T-helper 9 cell (primary cell): ENCODE measurements around the gene ZIC1.

ENCODE experiments used
- DNase-seq: peaks from one replicate; pipeline ENCODE4 v3.0.0-alpha.2; 2020

ZIC1 gene

DNA sequence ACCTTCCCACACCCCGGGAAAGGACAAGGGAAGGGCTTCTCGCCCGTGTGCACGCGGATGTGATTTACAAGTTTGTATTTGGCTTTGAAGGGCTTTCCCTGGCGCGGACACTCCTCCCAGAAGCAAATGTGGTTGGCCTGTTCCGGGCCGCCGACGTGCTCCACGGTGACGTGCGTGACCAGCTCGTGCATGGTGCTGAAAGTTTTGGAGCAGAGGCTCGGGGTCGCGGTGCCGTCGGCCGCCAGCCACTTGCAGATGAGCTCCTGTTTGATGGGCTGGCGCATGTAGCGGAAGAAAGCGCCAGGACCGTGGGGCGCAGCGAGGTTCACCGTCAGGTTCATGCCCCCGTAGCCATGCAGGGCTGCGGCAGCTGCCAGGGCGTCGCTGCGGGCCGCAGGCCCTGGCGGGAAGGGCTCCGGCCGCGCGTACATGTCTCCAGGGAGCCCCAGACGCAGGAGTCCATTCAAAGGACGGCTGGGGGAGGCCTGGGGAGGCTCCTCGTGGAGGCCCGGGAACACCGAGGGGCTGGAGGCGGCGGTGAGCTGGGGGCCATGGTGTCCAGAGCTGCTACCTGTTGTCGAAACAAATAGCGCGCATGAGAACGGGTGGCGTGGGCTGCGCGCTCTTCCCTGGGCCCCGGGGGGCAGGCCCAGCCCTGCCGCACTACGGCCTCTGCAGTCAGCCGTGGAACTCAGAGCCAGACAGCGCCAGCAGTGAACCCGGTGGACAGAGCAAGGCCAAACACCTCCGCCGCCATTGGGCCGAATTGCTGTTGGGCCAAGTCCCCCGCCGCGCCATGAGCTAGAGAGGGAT is 13.1 kb upstream of the ZIC1 start:
- no peak for DNase-seq

DNA sequence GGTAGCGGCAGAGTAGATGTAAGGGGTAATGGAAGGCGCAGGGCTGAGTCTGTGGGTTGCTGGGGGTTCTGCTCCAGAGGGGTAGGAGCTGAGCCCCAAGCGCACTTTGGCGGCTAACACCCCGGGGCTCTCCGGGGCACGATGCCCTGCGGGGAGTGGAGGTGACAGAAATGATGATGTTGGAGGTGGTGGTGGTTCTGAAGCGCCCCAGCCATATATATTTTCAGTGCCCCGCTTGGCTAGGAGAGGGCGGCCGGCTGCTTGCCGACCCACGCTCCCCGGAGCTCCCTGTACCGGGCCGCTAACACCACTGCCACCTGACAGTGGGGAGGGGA is 12.5 kb upstream of the ZIC1 start:
- DNase-seq = no peak

GRCh38 chr3:147397155-147397874 is 11.8 kb upstream of the ZIC1 start:
- DNase-seq = no peak

DNA sequence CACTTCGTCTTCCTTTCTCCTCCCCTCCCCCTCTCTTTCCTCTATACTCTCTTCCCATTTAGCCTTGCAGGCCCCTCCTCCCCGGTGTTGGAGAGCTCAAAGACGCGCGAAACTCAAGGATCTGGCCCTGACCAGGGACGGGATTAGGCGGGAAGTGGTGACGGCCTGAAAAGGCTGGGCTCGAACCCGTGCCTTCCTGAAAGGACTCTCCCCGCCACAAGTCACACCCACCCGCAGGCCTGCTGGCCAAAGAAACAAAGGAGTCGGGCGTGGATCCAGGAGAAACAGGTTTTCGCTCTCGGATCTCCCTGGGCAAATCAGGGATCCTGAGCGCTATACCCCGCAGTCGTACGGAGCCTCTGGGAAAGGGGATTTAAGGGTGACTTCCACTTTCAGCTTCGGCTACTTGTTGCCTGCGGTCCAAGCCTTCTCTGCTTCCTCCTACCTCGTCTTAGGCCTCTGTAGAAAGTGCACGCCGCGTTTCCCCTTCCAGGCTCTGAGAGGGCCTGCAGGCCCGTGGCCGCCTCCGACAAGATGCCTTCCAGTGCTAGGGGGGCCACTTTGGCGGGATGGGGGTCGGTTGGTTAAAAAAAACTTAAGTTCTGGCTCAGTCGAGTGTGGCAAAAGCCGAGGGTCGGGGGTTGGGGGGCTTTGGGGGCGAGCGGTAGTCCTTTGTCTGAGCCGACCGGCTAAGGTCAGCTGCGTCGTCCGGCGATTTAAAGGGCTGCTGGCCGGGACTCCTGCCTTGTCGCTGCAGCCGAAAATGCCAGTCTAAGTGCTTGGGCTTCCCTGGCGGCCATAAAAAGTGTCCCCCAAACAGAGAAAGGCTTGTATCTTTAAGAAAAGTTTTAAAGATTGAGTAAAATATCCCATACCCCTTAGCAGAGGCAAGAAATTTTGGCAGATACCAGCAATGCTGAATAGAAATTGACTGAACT is 11.0 kb upstream of the ZIC1 start:
- DNase-seq = no peak

- no peak for DNase-seq
These were observed 10.2 kb upstream of the ZIC1 start for GRCh38 chr3:147398813-147399534.

DNA sequence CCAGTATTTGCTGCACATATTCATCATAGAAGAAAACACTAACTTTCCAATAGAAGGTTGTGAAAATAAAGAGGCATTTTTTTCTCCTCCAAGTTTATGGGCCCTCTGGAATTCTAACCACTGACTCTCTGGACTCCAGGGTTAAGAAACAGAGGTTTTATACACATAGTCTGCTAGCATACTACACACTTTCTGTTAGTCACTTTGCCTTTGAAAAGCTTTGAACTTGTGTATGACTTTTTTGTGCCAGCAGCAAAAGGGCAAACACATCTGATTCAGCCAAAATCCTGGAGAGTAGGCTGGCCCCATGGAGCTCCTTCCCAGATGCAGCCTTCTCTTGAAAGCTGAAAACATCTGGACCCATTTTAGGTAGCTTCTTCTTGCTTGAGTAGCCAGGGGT is 9.1 kb upstream of the ZIC1 start:
- DNase-seq = no peak

- DNase-seq = no peak
These were observed 8.2 kb upstream of the ZIC1 start for GRCh38 chr3:147400999-147401398.

DNA sequence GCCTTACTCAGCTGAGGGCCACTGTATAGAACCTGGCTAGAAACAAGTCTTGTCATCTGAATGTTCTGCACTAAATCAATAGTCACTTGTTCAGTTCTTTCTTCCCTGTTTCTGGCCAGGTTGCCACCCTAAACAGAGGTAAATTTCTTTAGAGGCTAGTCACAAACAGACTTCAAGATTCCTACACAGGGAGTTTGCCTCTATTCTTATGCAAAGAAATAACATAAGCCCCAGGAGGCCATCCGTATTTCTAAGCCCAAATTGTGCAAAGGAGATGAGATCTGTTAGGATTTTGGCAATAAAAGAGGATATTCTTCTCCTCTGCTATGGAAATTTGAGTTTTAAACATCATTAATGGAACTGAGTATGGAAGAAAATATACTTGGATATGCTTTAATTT is 7.7 kb upstream of the ZIC1 start:
- DNase-seq = no peak

GRCh38 chr3:147402159-147402558 is 7.0 kb upstream of the ZIC1 start:
- no peak for DNase-seq

- DNase-seq = no peak
These were observed 5.7 kb upstream of the ZIC1 start for GRCh38 chr3:147403511-147403910.

- no peak for DNase-seq
These were observed 5.0 kb upstream of the ZIC1 start for GRCh38 chr3:147404000-147404799.

- no peak for DNase-seq
These were observed 4.3 kb upstream of the ZIC1 start for GRCh38 chr3:147404800-147405230.

GRCh38 chr3:147405231-147406027 is 3.7 kb upstream of the ZIC1 start:
- DNase-seq = no peak

- DNase-seq = no peak
These were observed 2.9 kb upstream of the ZIC1 start, which contains the start of gene ZIC4 for GRCh38 chr3:147406028-147406931. Gene ZIC4, minus strand, starts transcription at chr3:147406543. Its CDS starts 3,746 bp downstream, at chr3:147402797.

GRCh38 chr3:147407114-147407497 is 2.1 kb upstream of the ZIC1 start:
- DNase-seq = no peak

DNA sequence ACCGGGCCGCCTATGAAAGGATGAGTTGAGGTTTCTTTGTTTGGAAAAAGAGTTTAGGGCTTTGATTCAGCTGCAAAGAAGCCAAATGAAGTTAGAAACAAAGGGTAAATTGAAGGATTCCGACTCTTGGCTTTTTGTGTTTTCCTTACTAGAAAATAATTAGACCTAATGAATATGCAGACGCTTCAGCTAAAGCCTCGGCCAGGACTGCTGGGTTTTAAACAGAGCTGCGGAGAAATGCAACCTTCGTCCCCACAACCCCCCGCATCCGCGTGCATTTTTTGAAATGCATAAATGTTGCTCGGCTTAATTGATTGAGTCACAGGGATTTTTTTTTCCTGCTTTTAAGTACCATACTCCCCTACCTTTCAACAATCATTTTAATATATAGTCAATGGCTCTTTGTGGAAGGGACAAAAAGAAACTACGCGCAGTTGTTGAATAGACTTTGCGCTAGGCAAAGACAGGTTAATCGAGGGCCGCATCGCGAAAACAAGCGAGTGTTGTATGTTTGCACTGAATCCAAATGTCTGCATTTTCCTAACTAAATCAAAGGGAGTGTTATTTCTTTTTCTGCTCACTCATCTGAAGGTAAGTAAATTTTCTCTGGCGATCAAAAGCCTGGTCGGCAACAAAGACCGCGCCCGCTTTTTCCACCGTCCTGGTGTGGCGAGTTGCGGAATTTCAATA is 1.5 kb upstream of the ZIC1 start:
- DNase-seq = no peak

GRCh38 chr3:147408188-147409100 is 721 bp upstream of the ZIC1 start:
- DNase-seq = no peak

GRCh38 chr3:147410116-147410525 is 956 bp downstream of the ZIC1 start:
- DNase-seq = no peak
